ENCODE data around the gene MAD1L1.

Gene MAD1L1

DNA sequence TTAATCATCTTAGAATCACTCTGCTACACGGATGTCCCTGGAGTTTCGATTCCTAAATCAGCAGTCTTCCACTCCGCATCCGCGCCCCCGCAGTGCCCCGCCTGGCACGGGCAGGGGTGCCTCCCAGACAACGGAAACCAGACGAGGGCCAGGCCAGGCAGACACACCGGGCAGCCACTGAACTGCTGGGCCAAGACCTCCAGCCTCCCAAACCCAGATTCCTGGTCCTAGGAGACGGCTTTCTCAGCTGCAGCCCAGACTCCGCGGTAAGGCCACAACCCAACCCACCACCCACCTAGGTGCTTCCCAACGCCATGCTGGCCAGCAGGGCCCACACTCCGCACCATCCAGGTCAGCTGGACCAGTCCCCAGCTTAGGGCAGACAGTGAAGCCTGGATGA is 33.2 kb downstream of the MAD1L1 start:
- DNase-seq: no peak

GRCh38 chr7:2198760-2199159 is 34.0 kb downstream of the MAD1L1 start:
- DNase-seq: no peak

GRCh38 chr7:2198206-2198605 is 34.5 kb downstream of the MAD1L1 start:
- no peak for DNase-seq

DNA sequence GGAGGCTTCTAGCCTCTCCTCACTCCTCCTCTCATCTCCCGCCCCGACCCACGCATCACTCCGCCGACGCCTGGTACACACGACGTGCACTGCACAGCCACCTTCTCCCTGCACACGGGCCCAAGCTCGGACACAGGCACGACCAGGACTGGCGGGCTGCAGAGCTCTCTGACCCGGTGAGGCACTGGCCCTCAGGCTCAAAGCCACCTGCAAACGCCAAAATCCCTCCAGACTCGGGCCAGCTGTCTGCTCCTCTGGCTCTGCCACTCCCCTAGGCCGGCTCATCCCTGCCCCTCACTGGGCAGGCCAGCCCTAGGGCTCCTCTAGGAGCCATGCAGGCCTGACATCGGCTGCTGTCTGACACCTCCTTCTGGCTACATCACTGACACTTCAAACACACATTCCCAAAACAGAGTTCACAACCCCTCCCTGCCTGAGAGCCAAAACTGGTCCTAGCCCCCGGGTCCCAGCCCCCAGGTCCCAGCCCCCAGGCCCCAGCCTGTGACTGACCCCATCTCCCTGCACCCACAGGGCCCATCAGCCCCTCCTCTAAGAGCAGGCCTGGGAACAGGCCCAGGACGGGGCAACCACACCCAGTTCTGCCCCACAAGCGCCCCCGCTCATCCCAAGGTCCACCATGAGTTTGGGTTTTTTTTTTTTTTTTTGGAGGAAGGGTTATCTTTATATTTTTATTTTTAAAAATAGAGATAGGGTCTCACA is 35.1 kb downstream of the MAD1L1 start:
- no peak for DNase-seq

DNA sequence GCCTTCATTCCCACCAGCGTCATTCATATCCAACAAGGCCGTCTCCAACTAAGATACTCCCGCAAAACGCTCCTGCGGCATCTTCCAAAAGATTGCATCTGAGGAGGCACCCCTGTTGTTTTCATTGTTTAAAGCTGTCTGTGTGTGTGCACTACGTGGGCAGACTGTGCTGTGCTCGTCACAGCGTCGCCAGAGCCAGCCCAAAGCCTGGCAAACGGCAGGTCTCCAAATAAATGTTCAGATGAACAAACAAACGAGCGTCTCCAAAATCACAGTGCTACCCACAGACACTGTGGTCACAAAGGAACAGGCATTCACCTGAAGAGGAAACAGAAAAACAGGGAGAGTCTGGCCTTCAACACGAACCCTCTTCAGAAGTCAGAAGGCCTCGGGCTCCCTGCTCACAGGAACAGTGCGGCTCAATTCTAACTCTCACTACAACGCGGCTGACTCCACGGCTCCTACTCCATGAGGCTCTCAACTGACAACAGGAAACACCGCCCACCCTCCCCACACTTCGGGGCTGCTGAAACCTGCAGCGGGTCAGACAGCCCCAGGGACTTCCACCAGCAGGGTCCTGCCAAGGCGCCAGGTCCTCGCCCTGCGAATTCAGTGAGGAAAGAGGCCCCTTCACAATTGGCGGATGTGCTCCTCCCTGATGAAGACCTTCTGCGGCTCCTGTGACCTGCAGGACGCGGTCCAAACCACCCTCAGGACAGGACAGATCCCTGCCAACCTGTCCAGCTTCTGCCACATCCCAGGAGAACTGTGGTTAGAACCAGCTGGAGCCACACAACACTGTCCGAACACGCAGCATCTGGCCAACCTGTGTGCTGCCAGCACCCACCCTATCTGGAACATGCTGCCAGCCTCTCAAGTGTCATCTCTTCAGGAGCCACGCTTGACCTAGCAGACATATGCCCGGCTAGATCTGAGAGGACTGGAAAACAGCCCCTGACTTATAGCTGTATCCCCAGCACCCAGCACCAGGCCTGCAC is 36.1 kb downstream of the MAD1L1 start:
- no peak for DNase-seq

DNA sequence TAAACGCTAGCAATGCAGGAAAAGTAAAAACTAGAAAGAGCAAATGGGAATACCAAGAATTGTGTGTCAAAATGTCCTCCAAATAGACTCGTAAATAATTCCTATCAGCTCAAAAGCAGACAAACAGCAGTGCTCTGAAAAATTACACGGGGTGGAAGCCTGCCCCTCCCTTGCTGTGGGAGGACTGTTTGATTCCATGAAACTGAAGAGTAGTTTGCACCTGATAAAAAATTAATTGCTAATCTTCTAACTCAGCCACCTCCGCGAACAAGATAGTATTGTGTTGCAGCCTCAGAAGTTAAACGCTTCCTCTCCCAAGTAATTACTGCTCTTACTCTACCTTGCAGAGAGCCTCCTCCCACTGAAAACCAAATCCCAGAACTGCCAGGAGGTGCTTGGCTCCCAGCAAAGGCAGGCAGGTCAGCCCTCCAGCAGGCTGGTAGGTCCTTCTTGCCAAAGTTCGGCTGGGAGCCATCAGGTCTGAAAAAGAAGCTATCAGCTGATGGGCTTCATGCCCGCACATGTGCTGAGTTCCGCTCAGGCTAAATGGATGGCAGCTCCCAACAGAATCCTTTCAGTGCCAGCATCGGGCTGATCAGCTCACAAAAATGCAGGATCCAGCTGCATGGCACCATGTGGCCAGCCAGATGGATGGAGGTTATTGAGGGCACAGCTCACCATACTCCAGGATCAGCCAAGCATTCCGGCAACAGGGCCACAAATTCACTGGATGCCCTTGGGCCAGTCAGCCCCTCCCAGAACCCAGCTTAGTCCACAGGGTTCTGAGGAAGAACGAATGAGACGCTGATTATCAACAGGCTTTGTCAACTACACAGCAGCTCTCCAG is 37.1 kb downstream of the MAD1L1 start:
- DNase-seq: no peak

DNA sequence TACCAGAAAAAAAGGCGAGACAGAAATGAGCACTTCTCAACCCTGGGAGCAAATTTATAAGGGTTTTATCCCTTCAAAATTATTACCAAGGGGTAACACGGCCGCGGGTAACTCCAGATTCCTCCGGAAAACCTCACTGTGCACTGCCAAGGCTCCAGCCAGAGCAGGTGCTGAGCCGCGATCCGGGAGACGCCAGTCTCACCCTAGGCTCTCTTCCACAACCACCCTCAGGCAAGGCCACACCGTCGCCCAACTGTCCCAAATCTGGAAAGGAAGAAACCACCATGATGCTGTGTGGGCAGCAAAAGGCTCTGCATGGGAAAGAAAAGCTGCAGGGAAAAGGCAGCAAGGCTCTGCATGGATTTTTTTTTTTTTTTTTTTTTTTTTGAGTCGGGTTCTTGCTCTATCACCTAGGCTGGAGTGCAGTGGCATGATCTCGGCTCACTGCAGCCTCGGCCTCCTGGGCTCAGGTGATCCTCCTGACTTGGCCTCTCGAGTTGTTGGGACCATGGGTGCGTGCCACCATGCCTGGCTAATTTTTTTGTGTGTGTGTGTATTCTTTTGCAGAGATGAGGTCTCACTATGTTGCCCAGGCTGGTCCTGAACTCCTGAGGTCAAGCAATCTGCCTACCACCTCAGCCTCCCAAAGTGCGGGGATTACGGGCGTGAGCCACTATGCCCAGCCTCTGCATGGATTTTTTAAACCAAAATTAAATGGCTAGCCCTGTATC is 39.0 kb downstream of the MAD1L1 start:
- DNase-seq: no peak

- DNase-seq: no peak
These were observed 39.8 kb downstream of the MAD1L1 start for GRCh38 chr7:2192831-2193534.

GRCh38 chr7:2191016-2191415 is 41.7 kb downstream of the MAD1L1 start:
- DNase-seq: no peak

DNA sequence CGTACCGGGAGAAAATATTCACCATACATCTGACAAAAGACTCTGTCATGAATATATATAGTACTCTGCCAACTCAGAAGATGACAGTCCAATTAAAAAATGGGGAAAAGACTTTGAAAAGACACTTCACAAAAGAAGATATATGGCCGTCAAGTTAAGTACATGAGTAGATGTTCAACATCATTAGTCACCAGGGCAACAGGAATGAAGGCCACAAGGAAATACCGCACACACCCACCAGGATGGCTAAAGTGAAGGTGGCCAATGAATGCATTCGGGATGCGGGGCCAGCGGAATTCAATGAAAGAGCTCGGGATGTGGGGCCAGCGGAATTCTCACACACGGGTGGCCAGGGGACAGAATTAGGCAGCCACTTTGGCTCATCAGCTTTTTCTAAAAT is 42.2 kb downstream of the MAD1L1 start:
- DNase-seq: no peak

- no peak for DNase-seq
These were observed 46.6 kb downstream of the MAD1L1 start for GRCh38 chr7:2186166-2186565.

DNA sequence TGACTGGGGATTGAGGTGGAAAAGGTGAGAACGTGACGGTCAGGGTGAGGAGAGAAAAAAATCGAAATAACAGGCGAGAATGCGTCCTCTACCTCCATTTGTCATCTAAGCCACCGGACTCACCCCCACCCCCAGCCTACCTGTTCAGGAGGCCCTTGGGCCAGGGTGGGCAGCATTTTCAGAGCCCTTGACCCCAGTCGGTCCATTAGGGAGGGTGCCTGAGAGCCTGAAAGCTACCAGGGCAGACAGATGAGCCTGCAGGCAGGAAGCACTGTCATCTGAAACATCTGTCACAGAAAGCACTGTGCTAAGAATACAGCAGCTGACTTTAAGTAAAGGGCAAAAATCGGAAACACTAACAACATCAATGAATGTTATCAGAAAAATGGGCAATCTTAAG is 47.0 kb downstream of the MAD1L1 start:
- DNase-seq: no peak

DNA sequence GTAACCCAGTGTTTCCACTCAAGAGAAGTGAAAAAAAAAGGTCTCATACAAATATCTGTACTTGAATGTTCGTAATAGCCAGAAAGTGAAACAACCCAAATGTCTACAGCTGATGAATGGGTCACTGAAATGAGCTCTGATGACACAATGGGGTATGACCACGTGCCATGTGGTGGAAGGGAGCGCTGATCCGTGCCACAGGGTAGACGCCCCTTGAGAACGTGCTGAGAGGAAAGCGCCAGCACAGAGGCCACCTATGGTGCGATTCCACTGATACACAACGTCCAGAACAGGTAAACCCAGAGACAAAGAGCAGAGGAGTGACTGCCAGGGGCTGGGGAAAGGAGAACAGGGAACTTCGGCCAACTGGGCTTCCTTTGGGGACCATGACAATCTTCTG is 50.3 kb downstream of the MAD1L1 start:
- no peak for DNase-seq

DNA sequence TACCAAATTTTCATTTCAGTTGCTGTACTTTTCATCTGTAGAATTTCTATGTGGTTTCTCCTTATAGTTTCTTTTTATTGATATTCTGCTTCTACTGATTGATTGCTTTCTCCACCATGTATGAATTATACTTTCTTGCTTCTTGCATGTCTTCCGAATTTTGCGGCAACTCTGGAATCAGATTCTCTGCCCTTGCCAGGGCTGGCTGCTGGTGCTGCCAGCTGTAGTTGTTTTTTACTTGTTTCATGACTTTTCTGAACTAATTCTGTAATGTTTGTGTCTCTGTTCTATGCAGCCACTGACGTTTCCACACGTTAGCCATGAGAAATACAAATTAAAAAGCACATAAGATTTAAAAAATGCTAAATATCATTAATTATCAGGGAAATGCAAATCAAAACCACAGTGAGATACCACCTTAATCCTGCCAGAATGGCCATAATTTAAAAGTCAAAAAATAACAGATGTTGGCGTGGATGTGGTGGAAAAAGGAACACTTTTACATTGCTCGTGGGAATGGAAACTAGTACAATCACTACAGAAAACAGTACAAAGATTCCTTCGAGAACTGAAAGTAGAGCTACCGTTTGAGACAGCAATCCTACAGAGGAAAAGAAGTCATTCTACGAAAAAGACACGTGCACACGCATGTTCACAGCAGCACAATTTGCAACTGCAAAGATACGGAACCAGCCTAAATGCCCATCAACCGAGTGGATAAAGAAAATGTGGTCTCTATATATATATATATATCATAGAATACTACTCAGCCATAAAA is 51.5 kb downstream of the MAD1L1 start:
- no peak for DNase-seq

GRCh38 chr7:2180081-2180480 is 52.7 kb downstream of the MAD1L1 start:
- no peak for DNase-seq

- DNase-seq: no peak
These were observed 57.2 kb downstream of the MAD1L1 start for GRCh38 chr7:2175514-2175913.

DNA sequence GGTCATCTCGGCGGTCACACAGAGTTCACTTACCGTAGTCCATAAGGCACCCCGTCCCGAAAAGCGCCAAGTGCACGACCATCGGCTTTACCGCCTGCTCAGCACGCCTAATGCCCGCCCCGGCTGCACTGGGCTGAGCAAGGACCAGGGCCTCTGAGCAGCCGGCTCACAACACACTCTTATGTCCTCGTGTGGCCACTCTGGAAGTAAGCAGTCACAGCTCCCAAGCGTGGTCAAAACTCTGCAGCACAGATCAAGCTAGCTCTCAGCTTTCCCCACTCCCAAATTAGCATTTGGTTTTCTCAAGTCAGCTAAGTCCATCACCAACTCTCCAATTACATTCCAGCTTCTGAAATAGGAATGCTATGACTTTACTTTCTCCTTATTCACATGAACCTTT is 57.7 kb downstream of the MAD1L1 start:
- DNase-seq: no peak

DNA sequence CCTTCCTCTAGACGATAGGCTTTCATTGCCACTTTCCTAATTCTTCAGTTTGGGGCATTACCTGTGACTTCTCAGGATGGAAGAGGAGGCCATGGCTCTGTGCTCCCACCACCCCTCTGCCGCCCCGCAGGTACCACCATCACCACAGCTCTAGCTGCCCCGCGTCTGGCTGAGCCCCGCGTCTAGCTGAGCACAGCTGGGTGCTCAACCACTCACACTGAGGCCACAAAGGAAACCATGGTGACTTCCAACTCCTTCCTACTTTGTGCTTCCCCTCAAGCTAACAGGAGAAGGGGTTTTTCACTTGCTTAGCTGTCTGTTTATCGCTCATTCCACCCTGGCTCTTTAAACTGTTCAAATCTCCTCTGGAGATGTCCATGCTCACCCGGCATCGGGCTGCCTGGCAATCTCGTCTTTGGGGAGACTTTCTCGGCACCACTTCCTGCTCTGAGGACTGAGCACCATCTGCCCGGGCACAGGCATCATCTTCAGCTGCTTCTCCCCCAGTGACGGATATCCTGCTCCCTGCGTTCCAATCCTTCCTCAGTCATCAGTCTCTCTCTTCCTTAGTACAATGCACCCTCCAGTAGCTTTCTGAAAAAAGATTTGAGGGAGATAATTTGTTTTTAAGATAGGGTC is 59.4 kb downstream of the MAD1L1 start:
- no peak for DNase-seq

DNA sequence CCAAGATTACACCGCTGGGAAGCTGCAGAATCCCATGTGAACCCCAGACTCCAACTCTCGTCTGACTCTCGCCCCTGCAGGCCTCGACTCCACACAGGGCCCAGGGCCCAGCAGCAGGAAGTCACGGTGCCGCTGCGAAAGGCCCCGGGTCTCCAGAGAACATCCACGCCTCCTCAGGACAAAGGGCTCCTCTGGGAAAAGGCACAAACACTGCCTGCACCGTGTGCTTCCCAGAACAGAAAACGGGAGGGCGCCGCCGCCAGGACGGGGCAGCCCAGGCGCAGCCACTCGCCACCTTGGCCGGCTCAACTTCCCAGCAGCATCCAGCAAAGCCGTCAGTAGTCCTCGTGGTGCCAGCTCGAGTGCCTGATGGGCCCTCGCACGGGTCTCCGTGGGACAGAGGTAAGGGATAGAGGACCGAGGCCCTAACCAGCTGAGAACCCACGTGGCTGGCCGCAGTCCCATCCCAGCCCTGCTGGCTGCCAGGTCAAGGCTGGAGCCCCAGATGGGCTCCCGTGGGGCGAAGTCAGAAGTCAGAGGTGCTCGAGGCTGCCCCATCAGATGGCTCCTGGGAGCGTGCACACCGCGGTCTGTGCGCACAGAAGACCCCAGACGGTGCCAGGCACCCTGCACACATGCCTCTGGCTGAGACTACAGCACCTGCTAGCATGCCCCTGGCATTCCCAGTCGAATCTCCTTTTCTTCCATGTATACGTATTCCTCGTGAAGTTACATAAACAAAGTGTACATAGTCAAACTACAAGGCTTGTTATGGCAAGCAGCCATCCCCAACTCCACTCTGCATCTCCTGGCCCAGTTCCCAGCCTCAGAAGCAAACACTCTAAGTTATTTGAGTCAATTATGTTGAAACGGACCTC is 60.2 kb downstream of the MAD1L1 start:
- DNase-seq: no peak

Data from activated CD4-positive, alpha-beta T cell treated with anti-CD3 and anti-CD28 coated beads for 1 hour (primary cell).